Fibroblast of lung (primary cell): ENCODE results near the gene LIPT1. TPM values are rescaled to one million over a fixed set of nuclear protein-coding genes. Genes with fewer than 3 reads are reported as not detected.
"Not testable (repeated sequence)": the region's sequence is repeated elsewhere in the genome, so short reads cannot be mapped to it uniquely, and the experiment has no call there.

Experiments used
- DNase-seq, 2 donors: peaks; one replicate each; pipeline versions ENCODE4 v3.0.0 to v3.0.0-alpha.2; 2010; ENCODE audit warnings: low read depth in 2 of 2
- H2AFZ ChIP-seq: 2 replicates; pipeline ENCODE4 v1.5.1; 2012; ENCODE audit warnings: low read length, control low read depth, inconsistent platforms
- H3K27ac ChIP-seq: 2 replicates; pipeline ENCODE4 v1.5.1; 2011; ENCODE audit warnings: low read length, control low read depth; ENCODE audit not compliant: insufficient read depth
- H3K27me3 ChIP-seq: 2 replicates; pipeline ENCODE4 v1.5.1; 2011; ENCODE audit warnings: mild to moderate bottlenecking, low read length; ENCODE audit not compliant: control insufficient read depth, insufficient read depth
- H3K36me3 ChIP-seq: 2 replicates; pipeline ENCODE4 v1.5.1; 2011; ENCODE audit warnings: low read length; ENCODE audit not compliant: control insufficient read depth, insufficient read depth
- H3K4me1 ChIP-seq: 2 replicates; pipeline ENCODE4 v1.5.1; 2011; ENCODE audit warnings: low read length; ENCODE audit not compliant: control insufficient read depth, insufficient read depth; ENCODE audit errors: extremely low read depth
- H3K4me2 ChIP-seq: 2 replicates; pipeline ENCODE4 v1.5.1; 2011; ENCODE audit warnings: low read length, control low read depth; ENCODE audit not compliant: insufficient read depth; ENCODE audit errors: extremely low read depth
- H3K4me3 ChIP-seq, 4 experiments: fragments of 200-600 bp in 1 of 4; sonication (generic) in 1 of 4; replicated peaks in 1 of 4; 2 replicates each; pipeline ENCODE4 v1.5.1; 2011 to 2016; ENCODE audit warnings: low read length in 4 of 4, low read depth in 3 of 4, mild to moderate bottlenecking in 3 of 4, control low read depth in 2 of 4, inconsistent platforms in 1 of 4, mixed read lengths in 1 of 4; ENCODE audit not compliant: insufficient read depth in 1 of 4; ENCODE audit errors: control extremely low read depth in 1 of 4
- H3K79me2 ChIP-seq: 2 replicates; pipeline ENCODE4 v1.5.1; 2012; ENCODE audit warnings: mild to moderate bottlenecking, low read length, inconsistent platforms; ENCODE audit not compliant: control insufficient read depth, insufficient read depth
- H3K9ac ChIP-seq: 2 replicates; pipeline ENCODE4 v1.5.1; 2011; ENCODE audit warnings: mild to moderate bottlenecking, low read length, control low read depth; ENCODE audit not compliant: insufficient read depth
- H3K9me3 ChIP-seq: 2 replicates; pipeline ENCODE4 v1.5.1; 2012; ENCODE audit warnings: low read depth, low read length; ENCODE audit not compliant: control insufficient read depth, insufficient read depth
- H4K20me1 ChIP-seq: 2 replicates; pipeline ENCODE4 v1.5.1; 2011; ENCODE audit warnings: low read length; ENCODE audit not compliant: control insufficient read depth, insufficient read depth; ENCODE audit errors: extremely low read depth
- EZH2 ChIP-seq: IDR thresholded peaks from 2 replicates; pipeline ENCODE4 v1.5.1; 2012; ENCODE audit warnings: low read length, control low read depth, mild to moderate bottlenecking; ENCODE audit errors: missing control alignments
- polyA plus RNA-seq, 2 donors: library from polyadenylated mRNA; depleted of rRNA in 1 of 2; stranded (reverse) in 1 of 2; unstranded in 1 of 2; fragments of >200 nt; gene quantifications; 2 replicates each; pipeline ENCODE4 v1.2.1, GENCODE V29; 2011 to 2012; ENCODE audit warnings: missing spikeins in 1 of 2
- total RNA-seq: library from RNA; depleted of rRNA; stranded (reverse); fragments of >200 nt; gene quantifications from 2 replicates; pipeline ENCODE4 v1.2.1, GENCODE V29; 2014
- TF ChIP-seq, protein P1 (sequence below), 2 donors: IDR thresholded peaks in 1 of 2; conservative IDR thresholded peaks in 1 of 2; 1 replicate in 1 of 2; 2 replicates in 1 of 2; pipeline ENCODE4 v1.5.1; 2011 to 2012; ENCODE audit warnings: low read length in 2 of 2, control low read depth in 1 of 2, inconsistent platforms in 1 of 2, low read depth in 1 of 2, mild to moderate bottlenecking in 1 of 2

The LIPT1 gene
- total and polyA plus RNA-seq, 2 donors (not counting 1 experiment from before 2014, with no cell fraction given), result 5.9 to 7.6 TPM

DNA sequence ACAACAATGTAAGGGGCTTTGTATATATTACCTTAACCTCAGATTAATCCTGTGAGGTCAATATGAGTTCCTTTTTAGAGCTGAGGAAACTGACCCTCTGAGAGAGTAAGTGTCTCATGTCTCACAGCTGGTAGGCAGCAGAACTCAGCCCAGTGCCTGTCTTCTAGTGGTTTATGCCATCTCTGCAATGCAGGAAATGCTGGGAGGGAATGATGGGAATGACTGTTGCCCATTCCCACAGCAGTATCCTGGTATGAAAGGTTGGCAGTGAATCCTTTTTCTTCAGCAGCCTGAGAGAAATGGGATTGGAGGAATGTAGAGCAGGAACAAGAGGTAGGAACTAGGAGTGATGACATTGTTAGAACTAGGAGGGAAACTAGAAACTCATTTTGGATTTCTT lies 32.2 kb downstream of the LIPT1 start:
- Histone ChIP-seq H3K27ac (no peak overlapping the region), H3K4me3 (no peak overlapping the region), H3K4me1 (no peaks in the 10 kb centered on the region), H3K27me3 (no peaks in the 10 kb centered on the region), H4K20me1 (no peaks in the 10 kb centered on the region), H2AFZ (no peak overlapping the region), H3K9ac (no peak overlapping the region), H3K36me3 (no peaks in the 10 kb centered on the region), H3K4me2 (no peak overlapping the region), H3K9me3 (no peaks in the 10 kb centered on the region), H3K79me2 (peaks cover 31% of the 10 kb centered on the region)
- DNase-seq, result no peak
- TF ChIP-seq, protein P1, sequence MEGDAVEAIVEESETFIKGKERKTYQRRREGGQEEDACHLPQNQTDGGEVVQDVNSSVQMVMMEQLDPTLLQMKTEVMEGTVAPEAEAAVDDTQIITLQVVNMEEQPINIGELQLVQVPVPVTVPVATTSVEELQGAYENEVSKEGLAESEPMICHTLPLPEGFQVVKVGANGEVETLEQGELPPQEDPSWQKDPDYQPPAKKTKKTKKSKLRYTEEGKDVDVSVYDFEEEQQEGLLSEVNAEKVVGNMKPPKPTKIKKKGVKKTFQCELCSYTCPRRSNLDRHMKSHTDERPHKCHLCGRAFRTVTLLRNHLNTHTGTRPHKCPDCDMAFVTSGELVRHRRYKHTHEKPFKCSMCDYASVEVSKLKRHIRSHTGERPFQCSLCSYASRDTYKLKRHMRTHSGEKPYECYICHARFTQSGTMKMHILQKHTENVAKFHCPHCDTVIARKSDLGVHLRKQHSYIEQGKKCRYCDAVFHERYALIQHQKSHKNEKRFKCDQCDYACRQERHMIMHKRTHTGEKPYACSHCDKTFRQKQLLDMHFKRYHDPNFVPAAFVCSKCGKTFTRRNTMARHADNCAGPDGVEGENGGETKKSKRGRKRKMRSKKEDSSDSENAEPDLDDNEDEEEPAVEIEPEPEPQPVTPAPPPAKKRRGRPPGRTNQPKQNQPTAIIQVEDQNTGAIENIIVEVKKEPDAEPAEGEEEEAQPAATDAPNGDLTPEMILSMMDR (conservative IDR thresholded peaks at IDR 0.05 in 1 of 2, IDR thresholded peaks at IDR 0.05 in 1 of 2; ENCODE audit: low read depth in 1 of 2, low read length in 2 of 2), result no peak
- TF ChIP-seq EZH2, result no peak

DNA sequence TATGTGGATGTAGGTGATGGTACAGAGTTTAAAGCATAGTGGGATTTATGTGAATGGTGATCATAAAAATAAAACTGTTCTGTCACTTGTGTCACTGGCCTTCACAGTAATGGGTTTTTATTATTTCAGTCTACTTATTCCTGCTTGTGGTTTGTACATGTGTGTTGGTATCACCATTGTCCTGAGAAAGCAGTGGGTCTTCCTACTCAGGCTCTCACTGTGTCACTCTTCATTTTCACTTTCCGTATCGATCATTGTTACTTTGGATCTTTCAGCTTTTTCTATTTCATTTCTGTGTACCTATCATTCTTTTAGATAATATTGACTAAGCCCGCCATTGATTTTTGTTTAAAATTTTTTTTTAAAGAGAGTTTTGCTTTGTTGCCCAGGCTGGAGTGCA lies 33.6 kb downstream of the LIPT1 start:
- TF ChIP-seq, protein P1 (conservative IDR thresholded peaks at IDR 0.05 in 1 of 2, IDR thresholded peaks at IDR 0.05 in 1 of 2; ENCODE audit: low read depth in 1 of 2, low read length in 2 of 2), result no peak
- TF ChIP-seq EZH2, result no peak
- no peak overlapping the region for H3K9ac ChIP-seq
- no peak overlapping the region for H3K27ac ChIP-seq
- no peaks in the 10 kb centered on the region for H4K20me1 ChIP-seq
- H3K27me3 ChIP-seq, result no peaks in the 10 kb centered on the region
- H2AFZ ChIP-seq, result no peak overlapping the region
- DNase-seq, result no peak
- peaks cover 19% of the 10 kb centered on the region for H3K79me2 ChIP-seq
- H3K9me3 ChIP-seq, result no peaks in the 10 kb centered on the region
- H3K4me3 ChIP-seq, result no peak overlapping the region
- no peak overlapping the region for H3K4me2 ChIP-seq
- H3K4me1 ChIP-seq, result no peaks in the 10 kb centered on the region
- H3K36me3 ChIP-seq, result no peaks in the 10 kb centered on the region

DNA sequence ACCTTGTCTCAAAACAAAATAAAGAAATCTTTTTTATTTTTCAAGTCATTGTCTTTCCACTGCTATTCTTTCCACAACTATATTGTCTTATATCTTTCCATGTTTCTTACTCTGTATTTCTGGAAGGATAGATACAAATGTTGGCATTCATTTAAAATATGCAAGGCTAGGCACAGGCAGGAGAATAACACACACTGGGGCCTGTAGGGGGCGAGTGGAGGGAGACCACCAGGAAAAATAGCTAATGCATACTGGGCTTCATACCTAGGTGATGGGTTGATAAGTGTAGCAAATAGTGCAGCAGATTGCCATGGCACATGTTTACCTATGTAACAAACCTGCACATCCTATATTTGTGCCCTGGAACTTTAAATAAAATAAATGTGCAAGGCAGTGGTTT lies 35.8 kb downstream of the LIPT1 start:
- Histone ChIP-seq H3K4me3 (no peak overlapping the region), H3K4me2 (no peak overlapping the region), H3K4me1 (no peaks in the 10 kb centered on the region), H3K79me2 (peaks cover 4% of the 10 kb centered on the region), H3K36me3 (no peaks in the 10 kb centered on the region), H3K27ac (no peak overlapping the region), H3K9me3 (no peaks in the 10 kb centered on the region), H3K27me3 (no peaks in the 10 kb centered on the region), H2AFZ (no peak overlapping the region), H4K20me1 (no peaks in the 10 kb centered on the region), H3K9ac (no peak overlapping the region)
- TF ChIP-seq, protein P1 (conservative IDR thresholded peaks at IDR 0.05 in 1 of 2, IDR thresholded peaks at IDR 0.05 in 1 of 2; ENCODE audit: low read depth in 1 of 2, low read length in 2 of 2), result peak in 1 of 2 donors; percentile 10
- no peak for TF ChIP-seq EZH2
- DNase-seq, result no peak

DNA sequence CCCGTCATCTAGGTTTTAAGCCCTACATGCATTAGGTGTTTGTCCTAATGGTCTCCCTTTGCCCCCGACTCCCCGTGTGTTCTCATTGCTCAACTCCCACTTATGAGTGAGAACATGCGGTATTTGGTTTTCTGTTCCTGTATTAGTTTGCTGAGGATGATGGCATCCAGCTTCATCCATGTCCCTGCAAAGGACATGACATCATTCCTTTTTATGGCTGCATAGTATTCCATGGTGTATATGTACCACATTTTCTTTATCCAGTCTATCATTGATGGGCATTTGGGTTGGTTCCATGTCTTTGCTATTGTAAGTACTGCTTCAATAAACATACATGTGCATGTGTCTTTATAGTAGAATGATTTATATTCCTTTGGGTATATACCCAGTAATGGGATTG lies 37.6 kb downstream of the LIPT1 start:
- H4K20me1 ChIP-seq, H3K27me3 ChIP-seq, H3K79me2 ChIP-seq, H3K4me3 ChIP-seq, H3K36me3 ChIP-seq, DNase-seq, H2AFZ ChIP-seq, H3K27ac ChIP-seq, H3K4me1 ChIP-seq, H3K9me3 ChIP-seq, H3K4me2 ChIP-seq, H3K9ac ChIP-seq: not testable (repeated sequence)
